SH-SY5Y (cell line): Measurements from ENCODE around the gene NXPH1.

ENCODE experiments used
- GATA2 ChIP-seq: IDR thresholded peaks from 2 replicates; pipeline ENCODE4 v1.6.1; 2011; ENCODE audit warnings: mild to moderate bottlenecking, low read depth, low read length
- GATA3 ChIP-seq: IDR thresholded peaks from 2 replicates; pipeline ENCODE4 v1.6.1; 2011; ENCODE audit warnings: low read depth, mild to moderate bottlenecking, low read length, moderate library complexity

GRCh38 chr7:8437606-8438005, 4.2 kb downstream of the NXPH1 start:
- TF ChIP-seq GATA2 (no peak), GATA3 (no peak)
